Panc1 (cell line): ENCODE data around the gene DLL4. TPM values are rescaled to one million over a fixed set of nuclear protein-coding genes. Genes with fewer than 3 reads are reported as not detected.

Experiments used
- ATAC-seq: fragments of 200-7000 bp; cut with Tn5 transposase; 2 replicates; pipeline ENCODE4 v1.9.1; 2020; ENCODE audit warnings: mild to moderate bottlenecking, moderate library complexity
- BruUV-seq: library from RNA; stranded (reverse); fragments of 400-500 nt; replicated peaks from 2 replicates; lab custom pipeline; 2021; lab: Mats Ljungman, UMichigan
- CTCF ChIA-PET: fragments of 300-600 bp; sonication (Branson Sonifier 250); formaldehyde crosslinking; loops from one replicate; lab custom pipeline; 2022; ENCODE audit warnings: antibody characterized with exemption; lab: Charles Lee
- POLR2A ChIA-PET: fragments of 300-600 bp; sonication (Branson Sonifier 250); formaldehyde crosslinking; loops from one replicate; lab custom pipeline; 2022; ENCODE audit warnings: antibody characterized with exemption; lab: Charles Lee
- DNase-seq: peaks from one replicate; pipeline ENCODE4 v3.0.0-alpha.2; 2010; ENCODE audit warnings: low read depth, low spot score
- H3K27ac ChIP-seq: 2 replicates; pipeline ENCODE4 v1.5.1; 2011; ENCODE audit warnings: mild to moderate bottlenecking, low read length, inconsistent platforms
- H3K27me3 ChIP-seq: fragments of 200-500 bp; sonication (Bioruptor generic); 2 replicates; pipeline ENCODE4 v1.6.0; 2014; ENCODE audit warnings: low read length, inconsistent platforms; ENCODE audit not compliant: control insufficient read depth, insufficient read depth
- H3K36me3 ChIP-seq: fragments of 200-500 bp; sonication (Bioruptor generic); 2 replicates; pipeline ENCODE4 v1.5.1; 2014; ENCODE audit warnings: inconsistent platforms, mild to moderate bottlenecking, low read length, moderate library complexity; ENCODE audit not compliant: control insufficient read depth, insufficient read depth
- H3K4me1 ChIP-seq: 2 replicates; pipeline ENCODE4 v1.5.1; 2011; ENCODE audit warnings: inconsistent platforms, mild to moderate bottlenecking, low read length, moderate library complexity; ENCODE audit not compliant: control insufficient read depth, insufficient read depth
- H3K4me3 ChIP-seq, 2 experiments: 2 replicates each; pipeline ENCODE4 v1.5.1; 2011 to 2012; ENCODE audit warnings: low read depth in 2 of 2, low read length in 2 of 2, mild to moderate bottlenecking in 2 of 2, inconsistent platforms in 1 of 2, moderate library complexity in 1 of 2
- H3K9me3 ChIP-seq: fragments of 200-500 bp; sonication (Bioruptor generic); 2 replicates; pipeline ENCODE4 v1.5.1; 2014; ENCODE audit warnings: low read depth, mild to moderate bottlenecking, inconsistent platforms, low read length, moderate library complexity; ENCODE audit not compliant: control insufficient read depth, insufficient read depth
- CTCF ChIP-seq: fragments of 450-650 bp; IDR thresholded peaks from 2 replicates; pipeline ENCODE4 v1.5.1; 2017; ENCODE audit warnings: mild to moderate bottlenecking
- POLR2AphosphoS5 ChIP-seq: IDR thresholded peaks from 2 replicates; pipeline ENCODE4 v1.6.1; 2012; ENCODE audit warnings: mild to moderate bottlenecking, low read depth, low read length, moderate library complexity
- REST ChIP-seq, 2 experiments: IDR thresholded peaks; 2 replicates each; pipeline ENCODE4 v1.6.1; 2011 to 2012; ENCODE audit warnings: low read depth in 2 of 2, control low read depth in 1 of 2, low read length in 1 of 2, mild to moderate bottlenecking in 1 of 2, moderate library complexity in 1 of 2; ENCODE audit not compliant: insufficient read depth in 1 of 2
- SIN3A ChIP-seq: IDR thresholded peaks from 2 replicates; pipeline ENCODE4 v1.6.1; 2012; ENCODE audit warnings: low read depth, mild to moderate bottlenecking, low read length, moderate library complexity, borderline replicate concordance; ENCODE audit not compliant: insufficient read depth
- TCF7L2 ChIP-seq: IDR thresholded peaks from 2 replicates; pipeline ENCODE4 v1.6.1; 2011; ENCODE audit warnings: mild to moderate bottlenecking, low read depth, low read length, inconsistent platforms
- in situ Hi-C: cut with HindIII; loops from 2 replicates; pipeline ENCODE4 v1.10.0; 2016; ENCODE audit warnings: low sequenced_read_pairs, low pct_unique_long_range_greater_than_20kb
- intact Hi-C: fragments of 100-400 bp; cut with micrococcal nuclease; formaldehyde crosslinking; loops from one replicate; pipeline ENCODE4 v1.10.0; 2022; ENCODE audit not compliant: unreplicated experiment
- total RNA-seq: library from RNA; stranded (reverse); gene quantifications from one replicate; pipeline ENCODE4 v1.2.1, GENCODE V29; 2021; ENCODE audit not compliant: unreplicated experiment

Gene DLL4
- total RNA-seq, 1 experiment from 2014 or later, result 0.31 TPM

GRCh38 chr15:40964006-40964405 is 34.9 kb downstream of the DLL4 start:
- ATAC-seq (no peak; the same call in 1 of the 2 replicates), DNase-seq (no peak)
- no peaks in the 10 kb centered on the region for H3K36me3 ChIP-seq
- no peaks in the 10 kb centered on the region for H3K27me3 ChIP-seq
- TF ChIP-seq REST (IDR thresholded peaks at IDR 0.05; ENCODE audit: insufficient read depth in 1 of 2, low read depth in 2 of 2, low read length in 1 of 2), result no peak
- no peak for TF ChIP-seq CTCF
- TF ChIP-seq SIN3A, result no peak
- TF ChIP-seq POLR2AphosphoS5, result no peak
- BruUV-seq, result no TSS peak
- intact Hi-C loops (no loop called here), in situ Hi-C loops (no loop called here)
- H3K27ac ChIP-seq, result no peak overlapping the region
- H3K4me3 ChIP-seq, result no peak overlapping the region
- CTCF ChIA-PET, result interaction anchor here (0.6 kb wide), 1 partner anchor 318 kb away, joined by 4 read pairs; no protein-coding TSS in a partner anchor
- POLR2A ChIA-PET, result no interaction called here
- H3K4me1 ChIP-seq, result peaks cover 6% of the 10 kb centered on the region; the same call in 1 of the 2 replicates
- H3K9me3 ChIP-seq, result no peaks in the 10 kb centered on the region

- no peak overlapping the region for H3K27ac ChIP-seq
- DNase-seq (no peak), ATAC-seq (no peak)
- TF ChIP-seq TCF7L2 (no peak), POLR2AphosphoS5 (no peak), SIN3A (no peak), CTCF (no peak), REST (IDR thresholded peaks at IDR 0.05; ENCODE audit: insufficient read depth in 1 of 2, low read depth in 2 of 2, low read length in 1 of 2) (no peak)
- no TSS peak for BruUV-seq
- intact Hi-C loops, result no loop called here
- in situ Hi-C loops, result no loop called here
- H3K9me3 ChIP-seq, result no peaks in the 10 kb centered on the region
- peaks cover 6% of the 10 kb centered on the region; the same call in 1 of the 2 replicates for H3K4me1 ChIP-seq
- ChIA-PET CTCF (interaction anchor here (0.6 kb wide), 1 partner anchor 317 kb away, joined by 4 read pairs; no protein-coding TSS in a partner anchor), POLR2A (interaction anchor here (0.6 to 0.7 kb wide), 2 partner anchors 12 to 220 kb away, joined by 3 to 7 read pairs; partner anchors contain the start of gene CHAC1)
- no peaks in the 10 kb centered on the region for H3K36me3 ChIP-seq
- no peak overlapping the region for H3K4me3 ChIP-seq
- no peaks in the 10 kb centered on the region for H3K27me3 ChIP-seq
Measured at GRCh38 chr15:40964634-40965033, 35.5 kb downstream of the DLL4 start.
